B cell (primary cell): Measurements from ENCODE around the gene MCTP1. TPM values are rescaled to one million over a fixed set of nuclear protein-coding genes. Genes with fewer than 3 reads are reported as not detected.

Experiments used
- ATAC-seq: fragments of 200-7000 bp; cut with Tn5 transposase; one replicate; pipeline ENCODE4 v1.10.0; 2021; ENCODE audit warnings: low read depth, mild to moderate bottlenecking, moderate number of reproducible peaks, moderate library complexity
- CTCF ChIA-PET: fragments of 350-600 bp; sonication (Branson Sonifier 250); formaldehyde crosslinking; loops from one replicate; lab custom pipeline; 2021; ENCODE audit warnings: antibody characterized with exemption, inconsistent platforms; lab: Charles Lee
- POLR2A ChIA-PET: fragments of 350-600 bp; sonication (Branson Sonifier 250); formaldehyde crosslinking; loops from one replicate; lab custom pipeline; 2021; ENCODE audit warnings: antibody characterized with exemption; lab: Charles Lee
- DNase-seq: peaks from one replicate; pipeline ENCODE4 v3.0.0; 2013
- H2AFZ ChIP-seq: 2 replicates; pipeline ENCODE4 v1.6.1; 2012; ENCODE audit warnings: mild to moderate bottlenecking, low read depth, low read length; ENCODE audit not compliant: insufficient read depth, poor library complexity, severe bottlenecking
- H3K27ac ChIP-seq, 2 donors: 1 replicate in 1 of 2; 2 replicates in 1 of 2; pipeline ENCODE4 v1.5.1; 2012 to 2013; ENCODE audit warnings: low read length in 2 of 2, mild to moderate bottlenecking in 2 of 2, moderate library complexity in 1 of 2
- H3K27me3 ChIP-seq, 4 experiments: fragments of 200-600 bp in 1 of 4; sonication (generic) in 1 of 4; replicated peaks in 1 of 4; 1 replicate in 2 of 4; 2 replicates in 2 of 4; pipeline versions ENCODE4 v1.6.1 to v1.7.0; 2013 to 2016; ENCODE audit warnings: low read length in 3 of 4, mild to moderate bottlenecking in 2 of 4, mixed read lengths in 1 of 4, moderate library complexity in 1 of 4; ENCODE audit not compliant: insufficient read depth in 4 of 4, control insufficient read depth in 3 of 4; ENCODE audit errors: control extremely low read depth in 1 of 4
- H3K36me3 ChIP-seq, 2 experiments: replicated peaks in 1 of 2; 1 replicate in 1 of 2; 2 replicates in 1 of 2; pipeline versions ENCODE4 v1.6.1 to v1.7.1; 2013; ENCODE audit warnings: low read length in 1 of 2; ENCODE audit not compliant: insufficient read depth in 2 of 2, control insufficient read depth in 1 of 2; ENCODE audit errors: control extremely low read depth in 1 of 2, extremely low read depth in 1 of 2
- H3K4me1 ChIP-seq, 2 donors: fragments of 200-600 bp in 1 of 2; sonication (generic) in 1 of 2; 1 replicate in 1 of 2; 2 replicates in 1 of 2; pipeline versions ENCODE4 v1.5.1 to v1.6.1; 2013 to 2017; ENCODE audit warnings: low read length in 2 of 2; ENCODE audit not compliant: control insufficient read depth in 2 of 2, insufficient read depth in 2 of 2
- H3K4me2 ChIP-seq: replicated peaks from 2 replicates; pipeline ENCODE3; 2012; ENCODE audit warnings: mild to moderate bottlenecking, low read depth, low read length; ENCODE audit not compliant: poor library complexity, severe bottlenecking
- H3K4me3 ChIP-seq, 5 experiments: fragments of 200-600 bp in 1 of 5; sonication (generic) in 1 of 5; 1 replicate in 3 of 5; 2 replicates in 2 of 5; pipeline versions ENCODE4 v1.5.1 to v1.7.0; 2011 to 2016; ENCODE audit warnings: low read length in 4 of 5, mild to moderate bottlenecking in 4 of 5, low read depth in 2 of 5, control low read depth in 1 of 5, moderate library complexity in 1 of 5; ENCODE audit not compliant: insufficient read depth in 1 of 5; ENCODE audit errors: control extremely low read depth in 1 of 5, extremely low read depth in 1 of 5
- H3K79me2 ChIP-seq: fragments of 200-600 bp; sonication (generic); one replicate; pipeline ENCODE4 v1.6.0; 2016; ENCODE audit warnings: low read length; ENCODE audit not compliant: control insufficient read depth, insufficient read depth
- H3K9ac ChIP-seq: fragments of 200-600 bp; sonication (generic); 2 replicates; pipeline ENCODE4 v1.6.1; 2017; ENCODE audit warnings: mild to moderate bottlenecking, low read length, moderate library complexity
- H3K9me3 ChIP-seq, 3 donors: one replicate each; pipeline versions ENCODE4 v1.6.1 to v1.7.1; 2013; ENCODE audit warnings: low read length in 2 of 3; ENCODE audit not compliant: control insufficient read depth in 2 of 3, insufficient read depth in 1 of 3; ENCODE audit errors: control extremely low read depth in 1 of 3
- H4K20me1 ChIP-seq: 2 replicates; pipeline ENCODE4 v1.6.0; 2012; ENCODE audit warnings: mild to moderate bottlenecking, low read length; ENCODE audit not compliant: insufficient read depth, control insufficient read depth, poor library complexity, severe bottlenecking
- H3K27ac Mint-ChIP-seq: one replicate; pipeline ENCODE4 v1.8.0; 2021; ENCODE audit warnings: mixed read lengths
- H3K27me3 Mint-ChIP-seq: one replicate; pipeline ENCODE4 v1.8.0; 2021; ENCODE audit warnings: mixed read lengths
- H3K4me1 Mint-ChIP-seq: one replicate; pipeline ENCODE4 v1.8.0; 2021; ENCODE audit warnings: mixed read lengths
- H3K4me3 Mint-ChIP-seq: one replicate; pipeline ENCODE4 v1.8.0; 2021; ENCODE audit warnings: mixed read lengths
- H3K9me3 Mint-ChIP-seq: one replicate; pipeline ENCODE4 v1.8.0; 2022; ENCODE audit warnings: mixed read lengths; ENCODE audit not compliant: insufficient read depth
- CTCF ChIP-seq: fragments of 200-600 bp; IDR thresholded peaks from one replicate; pipeline ENCODE4 v1.8.0; 2022; ENCODE audit warnings: antibody characterized with exemption, mild to moderate bottlenecking
- EZH2 ChIP-seq: IDR thresholded peaks from 2 replicates; pipeline ENCODE4 v1.6.1; 2012; ENCODE audit warnings: borderline replicate concordance, low read depth, mild to moderate bottlenecking, moderate library complexity, low read length; ENCODE audit not compliant: insufficient read depth, poor library complexity, severe bottlenecking
- WGBS: methylation state at CpG from one replicate; pipeline ENCODE4 v1.1.5; 2013; ENCODE audit warnings: missing lambda C conversion rate; ENCODE audit not compliant: insufficient coverage; 5-methylcytosine and 5-hydroxymethylcytosine counted together
- intact Hi-C: fragments of 100-400 bp; cut with micrococcal nuclease; formaldehyde crosslinking; loops from one replicate; pipeline ENCODE4 v1.10.0; 2022
- polyA plus RNA-seq: library from polyadenylated mRNA; depleted of rRNA; stranded (reverse); fragments of >200 nt; gene quantifications from 2 replicates; pipeline ENCODE4 v1.2.3, GENCODE V29; 2012
- total RNA-seq, 2 donors: library from RNA; stranded (reverse); fragments of 120-200 nt in 1 of 2; gene quantifications; 1 replicate in 1 of 2; 2 replicates in 1 of 2; pipeline versions ENCODE4 v1.2.3 to v1.2.4, GENCODE V29; 2013 to 2022

The MCTP1 gene
- total and polyA plus RNA-seq, 2 donors (not counting 1 experiment from before 2014, with no cell fraction given) = 0.42 to 2.5 TPM

DNA sequence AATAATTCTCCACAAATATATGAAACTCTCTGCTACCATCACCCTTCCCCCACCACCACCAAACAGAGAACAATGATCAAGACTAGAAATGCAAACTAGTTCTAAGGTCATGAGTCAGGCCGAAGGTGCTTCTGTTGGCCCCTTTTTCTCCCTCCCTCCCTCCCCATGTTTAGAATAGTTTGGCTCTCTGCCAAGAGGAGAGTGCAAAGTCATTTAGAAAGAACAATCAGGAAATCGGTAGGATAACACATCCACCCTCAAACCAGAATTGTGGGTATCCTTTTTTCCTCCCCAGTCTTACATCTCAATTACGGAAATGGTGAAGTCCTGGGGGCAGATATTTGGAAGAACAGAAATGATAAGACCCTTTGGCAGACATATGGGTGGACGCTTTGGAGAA, 496.4 kb downstream of the MCTP1 start:
- no peaks in the 10 kb centered on the region for H3K27me3 ChIP-seq
- no peak overlapping the region for H3K27ac Mint-ChIP-seq
- ATAC-seq (no peak), DNase-seq (no peak)
- H4K20me1 ChIP-seq = no peaks in the 10 kb centered on the region
- no peak overlapping the region for H2AFZ ChIP-seq
- no peak overlapping the region for H3K4me3 ChIP-seq
- no peak overlapping the region for H3K9ac ChIP-seq
- CTCF ChIA-PET = no interaction called here
- intact Hi-C loops = no loop called here
- H3K4me3 Mint-ChIP-seq = no peak overlapping the region
- no peak overlapping the region for H3K27ac ChIP-seq
- TF ChIP-seq EZH2 (no peak), CTCF (no peak)
- H3K27me3 Mint-ChIP-seq = no peaks in the 10 kb centered on the region
- H3K9me3 ChIP-seq = no peaks in the 10 kb centered on the region
- peaks cover 8 to 12% of the 10 kb centered on the region in 2 donors for H3K4me1 ChIP-seq
- POLR2A ChIA-PET = no interaction called here
- H3K4me1 Mint-ChIP-seq = peaks cover 13% of the 10 kb centered on the region
- no peaks in the 10 kb centered on the region for H3K36me3 ChIP-seq
- H3K79me2 ChIP-seq = no peaks in the 10 kb centered on the region
- H3K4me2 ChIP-seq = no peak overlapping the region
- no peaks in the 10 kb centered on the region for H3K9me3 Mint-ChIP-seq
- 80% methylated on average over 2 of the region's 4 CpGs for WGBS

DNA sequence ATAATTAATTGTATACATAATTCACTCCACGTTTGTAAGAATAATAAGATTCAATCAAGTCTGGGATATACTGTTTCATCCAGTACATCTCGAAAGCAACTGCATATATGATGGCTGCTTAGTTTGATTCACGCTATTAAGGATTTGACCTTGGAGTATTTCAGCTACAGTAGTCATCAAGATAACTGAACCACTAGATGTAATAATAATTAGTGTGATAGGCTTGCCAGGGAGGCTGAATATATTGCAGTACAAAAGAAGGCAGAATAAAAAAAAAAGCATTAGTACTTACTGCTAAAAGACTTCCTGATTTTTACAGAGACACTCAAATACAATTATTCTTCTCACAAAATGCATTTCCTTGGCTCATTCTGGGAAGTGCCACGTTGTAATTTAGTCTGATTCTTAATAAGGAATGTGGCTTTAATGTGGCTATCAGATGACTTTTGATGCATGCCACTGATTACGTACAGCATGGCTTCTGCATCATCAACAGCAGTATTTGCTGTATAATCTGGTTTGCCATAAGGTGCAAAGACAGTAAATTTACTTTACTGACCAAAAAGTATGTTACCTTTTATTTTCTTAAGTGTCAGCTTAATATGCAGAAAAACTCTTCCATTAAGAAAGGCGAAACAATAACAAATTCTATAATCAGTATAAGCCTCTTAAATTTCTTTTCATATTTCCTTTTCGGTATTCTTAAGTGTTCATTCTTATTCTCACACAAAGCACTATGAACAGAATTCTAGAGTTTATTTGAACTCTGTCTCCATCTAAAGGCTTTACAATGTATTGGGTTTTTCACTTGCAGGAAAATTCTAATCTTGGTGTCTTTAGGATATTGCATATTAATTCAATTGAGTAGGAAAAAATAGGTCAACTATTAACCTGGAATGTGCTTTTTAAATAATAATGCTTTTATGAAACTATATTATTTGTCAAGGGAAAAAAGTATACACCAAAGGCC, 500.1 kb downstream of the MCTP1 start:
- H3K36me3 ChIP-seq = no peaks in the 10 kb centered on the region
- H3K27me3 Mint-ChIP-seq = no peaks in the 10 kb centered on the region
- H3K9ac ChIP-seq = no peak overlapping the region
- no peak overlapping the region for H3K4me3 ChIP-seq
- H3K27ac Mint-ChIP-seq = no peak overlapping the region
- H4K20me1 ChIP-seq = no peaks in the 10 kb centered on the region
- ChIA-PET CTCF (interaction anchor here (0.7 to 2.1 kb wide), 3 partner anchors 47 to 260 kb away, joined by 3 to 7 read pairs (median 7); no protein-coding TSS in a partner anchor), POLR2A (no interaction called here)
- DNase-seq (no peak), ATAC-seq (no peak)
- H3K27ac ChIP-seq = no peak overlapping the region
- no peaks in the 10 kb centered on the region for H3K4me1 ChIP-seq
- H3K4me3 Mint-ChIP-seq = no peak overlapping the region
- no peaks in the 10 kb centered on the region for H3K4me1 Mint-ChIP-seq
- TF ChIP-seq CTCF (no peak), EZH2 (no peak)
- intact Hi-C loops = loop anchor here (1.0 kb wide), 1 partner anchor 260 kb away; no protein-coding TSS in a partner anchor
- no peaks in the 10 kb centered on the region for H3K9me3 Mint-ChIP-seq
- no peaks in the 10 kb centered on the region for H3K9me3 ChIP-seq
- 42% methylated on average over 2 of the region's 7 CpGs for WGBS
- no peaks in the 10 kb centered on the region for H3K27me3 ChIP-seq
- H3K79me2 ChIP-seq = no peaks in the 10 kb centered on the region
- no peak overlapping the region for H3K4me2 ChIP-seq
- H2AFZ ChIP-seq = no peak overlapping the region
